ENCODE data around the gene MAGEA4. TPM values are rescaled to one million over a fixed set of nuclear protein-coding genes. Genes with fewer than 3 reads are reported as not detected.

Gene MAGEA4
- total and polyA plus RNA-seq, 2 of the 4 experiments (the other 2 are of a cell fraction) = not detected

- no peak overlapping the region for H3K27ac ChIP-seq (ENCODE audit: insufficient read depth, low read length)
- H2BK120ac ChIP-seq (ENCODE audit: low read depth, low read length) = no peak overlapping the region
- in situ Hi-C loops (cut with MboI; ENCODE audit: low sequenced_read_pairs) (no loop called here), intact Hi-C loops (cut with micrococcal nuclease) (no loop called here), dilution Hi-C loops (cut with HindIII; ENCODE audit: low sequenced_read_pairs, unreplicated experiment) (no loop called here)
- no peaks in the 10 kb centered on the region for H3K36me3 ChIP-seq (ENCODE audit: control insufficient read depth, insufficient read depth, low read length)
- DNase-seq = no peak
- CTCF ChIA-PET = no interaction called here
- no peak overlapping the region for H3K4ac ChIP-seq (ENCODE audit: low read depth, low read length)
- no peak overlapping the region for H3K4me2 ChIP-seq (ENCODE audit: low read depth, low read length)
- no peak overlapping the region for H4K91ac ChIP-seq (ENCODE audit: insufficient read depth, low read depth, low read length)
- no peak for ATAC-seq (ENCODE audit: low read depth)
- H3K9ac ChIP-seq (ENCODE audit: low read depth, low read length) = no peak overlapping the region
- peaks cover 8% of the 10 kb centered on the region; the same call in 1 of the 2 replicates for H3K9me3 ChIP-seq (ENCODE audit: control insufficient read depth, insufficient read depth, low read length)
- POLR2A ChIA-PET (ENCODE audit: unreplicated experiment) = no interaction called here
- 100% methylated on average over 2 of the region's 6 CpGs; no CpG with 5 or more reads in 1 of the 2 experiments for WGBS, 2 experiments (ENCODE audit: extremely low coverage in 2 of 2, insufficient read length in 1 of 2)
- no peak overlapping the region for H3K23ac ChIP-seq (ENCODE audit: low read depth, low read length)
- H4K8ac ChIP-seq (ENCODE audit: low read depth in 2 of 2, low read length in 2 of 2) = no peak overlapping the region
- H4K20me1 ChIP-seq (ENCODE audit: insufficient read depth, low read length) = no peaks in the 10 kb centered on the region
- H3K27me3 ChIP-seq (ENCODE audit: control insufficient read depth, insufficient read depth, low read length) = no peaks in the 10 kb centered on the region
- H2AK5ac ChIP-seq (ENCODE audit: low read depth, low read length) = no peak overlapping the region
- H3K79me1 ChIP-seq (ENCODE audit: low read depth in 1 of 2, low read length in 2 of 2) = no peaks in the 10 kb centered on the region
- H3K56ac ChIP-seq (ENCODE audit: extremely low read depth, insufficient read depth, low read length) = no peak overlapping the region
- H3K14ac ChIP-seq (replicated peaks; ENCODE audit: low read depth, low read length) = no peak overlapping the region
- H2AFZ ChIP-seq (replicated peaks; ENCODE audit: low read length, poor library complexity) = no peak overlapping the region
- TF ChIP-seq ELK1 (IDR thresholded peaks at IDR 0.05; ENCODE audit: borderline replicate concordance, low read depth, low read length) (no peak), FOS (IDR thresholded peaks at IDR 0.05; ENCODE audit: low read depth, low read length) (no peak), RFX5 (IDR thresholded peaks at IDR 0.05; ENCODE audit: low read depth, low read length) (no peak), MAFK (IDR thresholded peaks at IDR 0.05; ENCODE audit: low read depth, low read length) (no peak), RAD21 (IDR thresholded peaks at IDR 0.05; ENCODE audit: low read length) (no peak), MAZ (IDR thresholded peaks at IDR 0.05; ENCODE audit: borderline replicate concordance, low read depth, low read length) (no peak), POLR2A (IDR thresholded peaks at IDR 0.05; ENCODE audit: low read depth, low read length) (no peak), BHLHE40 (IDR thresholded peaks at IDR 0.05; ENCODE audit: low read depth, low read length) (no peak), MXI1 (IDR thresholded peaks at IDR 0.05; ENCODE audit: borderline replicate concordance, low read depth, low read length) (no peak), CEBPB (IDR thresholded peaks at IDR 0.05; ENCODE audit: low read depth, low read length) (no peak), NFE2L2 (IDR thresholded peaks at IDR 0.05; ENCODE audit: low read depth, low read length) (no peak), CHD1 (IDR thresholded peaks at IDR 0.05; ENCODE audit: low read depth, low read length) (no peak), RCOR1 (IDR thresholded peaks at IDR 0.05; ENCODE audit: insufficient replicate concordance, low read length) (no peak), SMC3 (IDR thresholded peaks at IDR 0.05; ENCODE audit: low read depth, low read length) (no peak)
- TF ChIP-seq, protein P1, sequence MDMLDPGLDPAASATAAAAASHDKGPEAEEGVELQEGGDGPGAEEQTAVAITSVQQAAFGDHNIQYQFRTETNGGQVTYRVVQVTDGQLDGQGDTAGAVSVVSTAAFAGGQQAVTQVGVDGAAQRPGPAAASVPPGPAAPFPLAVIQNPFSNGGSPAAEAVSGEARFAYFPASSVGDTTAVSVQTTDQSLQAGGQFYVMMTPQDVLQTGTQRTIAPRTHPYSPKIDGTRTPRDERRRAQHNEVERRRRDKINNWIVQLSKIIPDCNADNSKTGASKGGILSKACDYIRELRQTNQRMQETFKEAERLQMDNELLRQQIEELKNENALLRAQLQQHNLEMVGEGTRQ (IDR thresholded peaks at IDR 0.05; ENCODE audit: low read depth, low read length) = no peak
- TF ChIP-seq, protein P2, sequence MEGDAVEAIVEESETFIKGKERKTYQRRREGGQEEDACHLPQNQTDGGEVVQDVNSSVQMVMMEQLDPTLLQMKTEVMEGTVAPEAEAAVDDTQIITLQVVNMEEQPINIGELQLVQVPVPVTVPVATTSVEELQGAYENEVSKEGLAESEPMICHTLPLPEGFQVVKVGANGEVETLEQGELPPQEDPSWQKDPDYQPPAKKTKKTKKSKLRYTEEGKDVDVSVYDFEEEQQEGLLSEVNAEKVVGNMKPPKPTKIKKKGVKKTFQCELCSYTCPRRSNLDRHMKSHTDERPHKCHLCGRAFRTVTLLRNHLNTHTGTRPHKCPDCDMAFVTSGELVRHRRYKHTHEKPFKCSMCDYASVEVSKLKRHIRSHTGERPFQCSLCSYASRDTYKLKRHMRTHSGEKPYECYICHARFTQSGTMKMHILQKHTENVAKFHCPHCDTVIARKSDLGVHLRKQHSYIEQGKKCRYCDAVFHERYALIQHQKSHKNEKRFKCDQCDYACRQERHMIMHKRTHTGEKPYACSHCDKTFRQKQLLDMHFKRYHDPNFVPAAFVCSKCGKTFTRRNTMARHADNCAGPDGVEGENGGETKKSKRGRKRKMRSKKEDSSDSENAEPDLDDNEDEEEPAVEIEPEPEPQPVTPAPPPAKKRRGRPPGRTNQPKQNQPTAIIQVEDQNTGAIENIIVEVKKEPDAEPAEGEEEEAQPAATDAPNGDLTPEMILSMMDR (conservative IDR thresholded peaks at IDR 0.05; ENCODE audit: low read depth, low read length) = no peak
- no peak overlapping the region for H2BK5ac ChIP-seq (ENCODE audit: low read depth, low read length, poor library complexity, severe bottlenecking)
- no peak overlapping the region for H3K4me3 ChIP-seq (ENCODE audit: insufficient read depth, low read depth, low read length)
- H3K9me1 ChIP-seq (ENCODE audit: insufficient read depth, low read length) = no peaks in the 10 kb centered on the region
- BruUV-seq (replicated peaks) = no TSS peak
- no peak overlapping the region for H2BK15ac ChIP-seq (ENCODE audit: low read depth, low read length)
- H4K5ac ChIP-seq (ENCODE audit: low read depth, low read length) = no peak overlapping the region
- no peak overlapping the region for H3K18ac ChIP-seq (ENCODE audit: low read depth, low read length)
- H2AK9ac ChIP-seq (replicated peaks; ENCODE audit: low read depth, low read length, poor library complexity) = no peak overlapping the region
- H3K4me1 ChIP-seq (ENCODE audit: control insufficient read depth, insufficient read depth, low read length) = no peaks in the 10 kb centered on the region
- H2BK20ac ChIP-seq (ENCODE audit: low read depth, low read length) = no peak overlapping the region
Measured at GRCh38 chrX:151966236-151966635, 53.5 kb downstream of the MAGEA4 start.

Measured in IMR-90 (cell line).